HepG2 (cell line): Measurements from ENCODE around the gene ATRX. TPM values are rescaled to one million over a fixed set of nuclear protein-coding genes. Genes with fewer than 3 reads are reported as not detected.

Experiments used
- ATAC-seq: fragments of 200-7000 bp; cut with Tn5 transposase; 3 replicates; pipeline ENCODE4 v1.9.1; 2020; ENCODE audit warnings: mild to moderate bottlenecking, moderate library complexity
- Bru-seq: library from RNA; stranded (reverse); fragments of 400-500 nt; gene quantifications from one replicate; lab custom pipeline; 2021; lab: Mats Ljungman, UMichigan
- BruChase-seq, 2 experiments: library from RNA; stranded (reverse); fragments of 400-500 nt; gene quantifications; one replicate each; lab custom pipeline; 2021; lab: Mats Ljungman, UMichigan
- BruUV-seq: library from RNA; stranded (reverse); fragments of 400-500 nt; replicated peaks from 2 replicates; lab custom pipeline; 2021; lab: Mats Ljungman, UMichigan
- CTCF ChIA-PET: fragments of 300-600 bp; formaldehyde crosslinking; extraction: SDS; loops from one replicate; lab custom pipeline; 2021; ENCODE audit warnings: low total read pairs, inconsistent platforms, low intra/inter-chr PET ratio; lab: Yijun Ruan, JAX
- POLR2A ChIA-PET: fragments of 350-600 bp; sonication (Branson Sonifier 250); formaldehyde crosslinking; loops from one replicate; lab custom pipeline; 2020; ENCODE audit warnings: antibody characterized with exemption, inconsistent platforms; lab: Yijun Ruan, JAX
- DNase-seq: peaks from one replicate; pipeline ENCODE4 v3.0.0-alpha.2; 2015; ENCODE audit warnings: low spot score
- FAIRE-seq: peaks from 3 replicates; lab custom pipeline; 2011; peaks lifted over from hg19 to GRCh38; lab: Jason Lieb, UNC
- H2AFZ ChIP-seq: one replicate; pipeline ENCODE4 v1.6.1; 2011; ENCODE audit warnings: low read length, inconsistent platforms
- H3K27ac ChIP-seq: fragments of 300-600 bp; 3 replicates; pipeline ENCODE4 v1.8.0; 2011; ENCODE audit warnings: mixed run types, mild to moderate bottlenecking, mixed read lengths, low read length, inconsistent platforms; ENCODE audit not compliant: insufficient read depth; ENCODE audit errors: extremely low read length
- H3K27me3 ChIP-seq, 2 experiments: fragments of 200-600 bp in 1 of 2; 2 replicates in 1 of 2; 3 replicates in 1 of 2; pipeline versions ENCODE4 v1.6.0 to v1.8.0; 2011; ENCODE audit warnings: low read length in 2 of 2, mild to moderate bottlenecking in 2 of 2, moderate library complexity in 2 of 2, inconsistent platforms in 1 of 2; ENCODE audit not compliant: insufficient read depth in 2 of 2, control insufficient read depth in 1 of 2
- H3K36me3 ChIP-seq, 2 experiments: fragments of 200-600 bp in 1 of 2; replicated peaks in 1 of 2; 2 replicates in 1 of 2; 3 replicates in 1 of 2; pipeline versions ENCODE4 v1.5.1 to v1.8.0; 2011; ENCODE audit warnings: low read length in 2 of 2, inconsistent platforms in 1 of 2; ENCODE audit not compliant: insufficient read depth in 2 of 2, control insufficient read depth in 1 of 2
- H3K4me1 ChIP-seq: 2 replicates; pipeline ENCODE4 v1.5.1; 2012; ENCODE audit warnings: low read length, inconsistent platforms; ENCODE audit not compliant: insufficient read depth
- H3K4me2 ChIP-seq: 2 replicates; pipeline ENCODE4 v1.6.0; 2011; ENCODE audit warnings: low read depth, low read length, inconsistent platforms
- H3K4me3 ChIP-seq, 3 experiments: fragments of 200-600 bp in 1 of 3; sonication (generic), shearing (Covaris generic) in 1 of 3; replicated peaks in 1 of 3; 2 replicates each; pipeline ENCODE4 v1.5.1; 2011 to 2016; ENCODE audit warnings: low read length in 3 of 3, inconsistent platforms in 2 of 3, low read depth in 2 of 3, mild to moderate bottlenecking in 2 of 3, control low read depth in 1 of 3, mixed read lengths in 1 of 3; ENCODE audit not compliant: insufficient read depth in 1 of 3
- H3K79me2 ChIP-seq: one replicate; pipeline ENCODE4 v1.6.1; 2011; ENCODE audit warnings: low read length, inconsistent platforms; ENCODE audit not compliant: insufficient read depth
- H3K9ac ChIP-seq: 2 replicates; pipeline ENCODE4 v1.6.0; 2011; ENCODE audit warnings: mild to moderate bottlenecking, low read depth, low read length, inconsistent platforms; ENCODE audit not compliant: insufficient read depth
- H3K9me3 ChIP-seq: 2 replicates; pipeline ENCODE4 v1.5.1; 2012; ENCODE audit warnings: mild to moderate bottlenecking, low read length
- H4K20me1 ChIP-seq: 2 replicates; pipeline ENCODE4 v1.6.0; 2011; ENCODE audit warnings: inconsistent platforms, mild to moderate bottlenecking, low read length, moderate library complexity; ENCODE audit not compliant: insufficient read depth
- CREB1 ChIP-seq, 2 experiments: fragments of 450-650 bp in 1 of 2; IDR thresholded peaks; 2 replicates each; pipeline ENCODE4 v1.6.1; 2016 to 2017; ENCODE audit warnings: control low read depth in 1 of 2, mild to moderate bottlenecking in 1 of 2, missing compliant biosample characterization in 1 of 2, missing genetic modification characterization in 1 of 2
- KAT7 ChIP-seq: IDR thresholded peaks from 2 replicates; pipeline ENCODE4 v1.6.1; 2018; ENCODE audit warnings: borderline replicate concordance, missing compliant biosample characterization
- NFRKB ChIP-seq: fragments of 450-650 bp; IDR thresholded peaks from 2 replicates; pipeline ENCODE4 v1.6.1; 2017
- SALL1 ChIP-seq: sonication (generic); formaldehyde crosslinking; IDR thresholded peaks from 2 replicates; pipeline ENCODE4 v1.8.0; 2022; ENCODE audit warnings: mild to moderate bottlenecking, missing genetic modification reagents
- ZFY ChIP-seq: sonication (generic); formaldehyde crosslinking; IDR thresholded peaks from 2 replicates; pipeline ENCODE4 v1.4.0; 2020; ENCODE audit warnings: missing genetic modification reagents
- ZMYM4 ChIP-seq: sonication (generic); formaldehyde crosslinking; IDR thresholded peaks from 2 replicates; pipeline ENCODE4 v1.8.1; 2023; ENCODE audit warnings: mild to moderate bottlenecking, missing genetic modification reagents
- WGBS: methylation state at CpG from one replicate; pipeline ENCODE4 v1.1.6; 2017; ENCODE audit warnings: low lambda C conversion rate; 5-methylcytosine and 5-hydroxymethylcytosine counted together
- in situ Hi-C: cut with HindIII; loops from 2 replicates; pipeline ENCODE4 v1.10.0; 2017; ENCODE audit warnings: low pct_unique_long_range_greater_than_20kb; ENCODE audit not compliant: extremely low pct_ligation_motif_present
- intact Hi-C: fragments of 100-400 bp; cut with micrococcal nuclease; formaldehyde crosslinking; loops from one replicate; pipeline ENCODE4 v1.10.0; 2022; ENCODE audit not compliant: unreplicated experiment
- long read RNA-seq, 2 experiments: library from RNA in 1 of 2; library from polyadenylated mRNA in 1 of 2; stranded (forward) in 1 of 2; unstranded in 1 of 2; transcript quantifications; one replicate each; pipeline ENCODE4 v2.0.0, GENCODE V29; 2019 to 2022
- polyA minus RNA-seq, 3 experiments: library from RNA; depleted of rRNA, polyadenylated mRNA; stranded (reverse); fragments of >200 nt; gene quantifications; 2 replicates each; pipeline ENCODE4 v1.2.3, GENCODE V29; 2011; ENCODE audit warnings: low replicate concordance in 1 of 3
- polyA plus RNA-seq, 8 experiments: library from polyadenylated mRNA; depleted of rRNA in 3 of 8; stranded (reverse) in 7 of 8; unstranded in 1 of 8; fragments of >200 nt; fragmentation: Illumina TruSeq in 4 of 8; extraction: Trizol in 4 of 8; gene quantifications; 2 replicates each; pipeline versions ENCODE4 v1.2.1 to v1.2.3, GENCODE V29; 2011 to 2016; ENCODE audit warnings: low read depth in 4 of 8, missing spikeins in 1 of 8, mixed read lengths in 1 of 8; ENCODE audit not compliant: insufficient read depth in 1 of 8
- total RNA-seq, 5 experiments: library from RNA; depleted of rRNA; stranded (reverse); fragments of >200 nt; fragmentation: Illumina TruSeq; extraction: Trizol; gene quantifications; 2 replicates each; pipeline ENCODE4 v1.2.3, GENCODE V29; 2016; ENCODE audit warnings: low read depth in 1 of 5
- TF ChIP-seq, protein P1 (sequence below): sonication (generic); formaldehyde crosslinking; IDR thresholded peaks from 2 replicates; pipeline ENCODE4 v1.4.0; 2020; ENCODE audit warnings: missing genetic modification reagents, borderline replicate concordance

The ATRX gene, protein sequence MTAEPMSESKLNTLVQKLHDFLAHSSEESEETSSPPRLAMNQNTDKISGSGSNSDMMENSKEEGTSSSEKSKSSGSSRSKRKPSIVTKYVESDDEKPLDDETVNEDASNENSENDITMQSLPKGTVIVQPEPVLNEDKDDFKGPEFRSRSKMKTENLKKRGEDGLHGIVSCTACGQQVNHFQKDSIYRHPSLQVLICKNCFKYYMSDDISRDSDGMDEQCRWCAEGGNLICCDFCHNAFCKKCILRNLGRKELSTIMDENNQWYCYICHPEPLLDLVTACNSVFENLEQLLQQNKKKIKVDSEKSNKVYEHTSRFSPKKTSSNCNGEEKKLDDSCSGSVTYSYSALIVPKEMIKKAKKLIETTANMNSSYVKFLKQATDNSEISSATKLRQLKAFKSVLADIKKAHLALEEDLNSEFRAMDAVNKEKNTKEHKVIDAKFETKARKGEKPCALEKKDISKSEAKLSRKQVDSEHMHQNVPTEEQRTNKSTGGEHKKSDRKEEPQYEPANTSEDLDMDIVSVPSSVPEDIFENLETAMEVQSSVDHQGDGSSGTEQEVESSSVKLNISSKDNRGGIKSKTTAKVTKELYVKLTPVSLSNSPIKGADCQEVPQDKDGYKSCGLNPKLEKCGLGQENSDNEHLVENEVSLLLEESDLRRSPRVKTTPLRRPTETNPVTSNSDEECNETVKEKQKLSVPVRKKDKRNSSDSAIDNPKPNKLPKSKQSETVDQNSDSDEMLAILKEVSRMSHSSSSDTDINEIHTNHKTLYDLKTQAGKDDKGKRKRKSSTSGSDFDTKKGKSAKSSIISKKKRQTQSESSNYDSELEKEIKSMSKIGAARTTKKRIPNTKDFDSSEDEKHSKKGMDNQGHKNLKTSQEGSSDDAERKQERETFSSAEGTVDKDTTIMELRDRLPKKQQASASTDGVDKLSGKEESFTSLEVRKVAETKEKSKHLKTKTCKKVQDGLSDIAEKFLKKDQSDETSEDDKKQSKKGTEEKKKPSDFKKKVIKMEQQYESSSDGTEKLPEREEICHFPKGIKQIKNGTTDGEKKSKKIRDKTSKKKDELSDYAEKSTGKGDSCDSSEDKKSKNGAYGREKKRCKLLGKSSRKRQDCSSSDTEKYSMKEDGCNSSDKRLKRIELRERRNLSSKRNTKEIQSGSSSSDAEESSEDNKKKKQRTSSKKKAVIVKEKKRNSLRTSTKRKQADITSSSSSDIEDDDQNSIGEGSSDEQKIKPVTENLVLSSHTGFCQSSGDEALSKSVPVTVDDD (N-terminal part only)
- total RNA-seq (2016; rRNA removed; fragmentation: Illumina TruSeq; extraction: Trizol) (44.5 and 55.4 TPM in 2 replicates), polyA plus RNA-seq (2011; rRNA removed) (24.6 and 26.1 TPM in 2 replicates), polyA minus RNA-seq (2011; rRNA and poly(A)+ RNA removed; ENCODE audit: low replicate concordance) (17.6 and 63.4 TPM in 2 replicates), Bru-seq, nascent RNA (percentile 82 among the genes with signal in this experiment), BruChase-seq, experiment 1, labeled RNA remaining after a 6-hour chase (percentile 83 among the genes with signal in this experiment), BruChase-seq, experiment 2, labeled RNA remaining after a 2-hour chase (percentile 79 among the genes with signal in this experiment)
- total RNA-seq (2016; cell fraction: cytosol; rRNA removed; fragmentation: Illumina TruSeq; extraction: Trizol; ENCODE audit: low read depth), result 17.8 and 22.4 TPM in 2 replicates
- total RNA-seq (2016; cell fraction: insoluble cytoplasmic fraction; rRNA removed; fragmentation: Illumina TruSeq; extraction: Trizol), result 42.1 and 53.4 TPM in 2 replicates
- 11.1 and 13.3 TPM in 2 replicates for total RNA-seq (2016; cell fraction: membrane; rRNA removed; fragmentation: Illumina TruSeq; extraction: Trizol)
- total RNA-seq (2016; cell fraction: nucleus; rRNA removed; fragmentation: Illumina TruSeq; extraction: Trizol), result 121 and 130 TPM in 2 replicates
- 10.4 and 14.7 TPM in 2 replicates for polyA plus RNA-seq (2011; cell fraction: cytosol; rRNA removed)
- polyA plus RNA-seq (2011; cell fraction: nucleus; rRNA removed), result 45.5 and 54.8 TPM in 2 replicates
- 29.1 and 30.5 TPM in 2 replicates for polyA plus RNA-seq (2012)
- polyA plus RNA-seq (2016; cell fraction: cytosol; fragmentation: Illumina TruSeq; extraction: Trizol; ENCODE audit: low read depth), result 0.52 and 0.85 TPM in 2 replicates
- polyA plus RNA-seq (2016; cell fraction: insoluble cytoplasmic fraction; fragmentation: Illumina TruSeq; extraction: Trizol; ENCODE audit: low read depth), result 20.3 and 23.4 TPM in 2 replicates
- polyA plus RNA-seq (2016; cell fraction: membrane; fragmentation: Illumina TruSeq; extraction: Trizol; ENCODE audit: low read depth), result 1.1 and 1.3 TPM in 2 replicates
- polyA plus RNA-seq (2016; cell fraction: nucleus; fragmentation: Illumina TruSeq; extraction: Trizol; ENCODE audit: insufficient read depth, low read depth), result 46.4 and 57.8 TPM in 2 replicates
- polyA minus RNA-seq (2011; cell fraction: cytosol; rRNA and poly(A)+ RNA removed), result 32.2 and 34.7 TPM in 2 replicates
- 227 and 238 TPM in 2 replicates for polyA minus RNA-seq (2011; cell fraction: nucleus; rRNA and poly(A)+ RNA removed)
- long read RNA-seq, experiment 1, partial matches to known transcripts, result 15 of 29 reads
- long read RNA-seq, experiment 1, other reads (novel, unspliced or antisense), result 14 of 29 reads
- long read RNA-seq, experiment 2, partial matches to known transcripts, result 2 of 15 reads
- long read RNA-seq, experiment 2, other reads (novel, unspliced or antisense), result 13 of 15 reads

DNA sequence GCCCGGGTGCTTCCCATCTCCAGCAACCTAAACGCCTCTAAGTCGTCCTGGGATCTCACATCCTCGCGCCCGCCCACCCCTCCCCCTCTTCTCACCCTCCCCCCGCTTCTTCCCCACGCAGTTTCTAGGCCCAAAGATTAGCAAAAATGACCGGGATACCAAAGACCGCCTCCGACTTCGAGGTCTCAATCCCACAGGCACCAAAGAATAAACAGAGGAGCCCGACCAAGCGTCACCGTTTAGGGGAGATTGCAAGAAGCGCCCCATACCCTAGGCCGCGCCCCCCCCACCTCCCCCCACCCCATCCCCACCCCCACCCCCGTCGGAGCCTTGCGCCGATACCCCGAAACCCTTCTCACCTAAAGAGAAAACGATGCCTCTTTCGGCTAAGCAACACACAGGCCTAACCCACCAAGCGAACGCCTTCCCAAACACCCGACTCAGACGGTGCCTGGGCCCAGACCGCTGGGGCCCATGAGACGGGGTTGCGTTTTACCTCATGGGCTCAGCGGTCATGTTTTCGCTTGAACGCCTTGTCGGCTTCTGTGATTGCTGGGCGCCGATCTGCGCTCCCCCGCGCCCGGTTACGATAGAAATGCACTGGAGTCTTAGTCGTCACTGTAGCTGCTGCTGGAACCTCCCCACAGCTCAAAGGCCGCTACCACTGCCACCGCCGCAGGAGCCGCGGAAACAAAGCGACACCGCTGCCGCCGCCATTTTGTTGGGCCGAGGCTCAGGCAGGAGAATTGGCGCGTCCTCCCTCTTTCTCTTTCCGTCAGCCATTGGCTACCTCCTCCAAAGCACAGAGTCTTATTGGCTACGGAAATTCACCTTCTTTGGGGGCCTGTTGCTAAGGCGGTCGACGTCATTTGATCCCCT, at the start of gene ATRX:
ATRX (minus strand) TSS at position 731 of the 879 bp plus-strand sequence; CDS start at position 516, 215 bp downstream.
- ChIA-PET POLR2A (no interaction called here), CTCF (no interaction called here)
- no peaks in the 10 kb centered on the region; a peak in 1 of 5 replicates for H3K27me3 ChIP-seq
- intact Hi-C loops (loop anchor here (5.0 kb wide), 3 partner anchors 53 to 317 kb away; partner anchors contain the start of genes COX7B, MAGT1 and PGK1), in situ Hi-C loops (no loop called here)
- peaks cover 29% of the 10 kb centered on the region for H4K20me1 ChIP-seq
- peaks cover 52% of the 10 kb centered on the region for H3K79me2 ChIP-seq
- H3K9ac ChIP-seq, result peak within 1 kb of the TSS; percentile 92
- peak within 1 kb of the TSS; percentile 95 for H3K27ac ChIP-seq
- DNase-seq (peak; percentile 82), ATAC-seq (peak; percentile 92), FAIRE-seq (peak; percentile 49)
- peak within 1 kb of the TSS; percentile 72 for H3K4me2 ChIP-seq
- no TSS peak for BruUV-seq
- no peaks in the 10 kb centered on the region for H3K9me3 ChIP-seq
- H3K4me1 ChIP-seq, result 0 out of 2 replicates have a peak, but pooled peaks cover 7% of the 10 kb centered on the region
- peak within 1 kb of the TSS; percentile 86 for H2AFZ ChIP-seq
- WGBS, result 3% methylated on average over 7 of the region's 61 CpGs
- peak within 1 kb of the TSS; percentile 80 to 84 (median 81) for H3K4me3 ChIP-seq
- no peaks in the 10 kb centered on the region for H3K36me3 ChIP-seq
- TF ChIP-seq KAT7 (CRISPR knock-in tag) (no peak), SALL1 (peak; percentile 45; the same call in 1 of the 2 replicates), ZMYM4 (0 out of 2 replicates have a peak, but pooled peaks have one; percentile 37), ZFY (CRISPR knock-in tag) (peak; percentile 79), CREB1 (IDR thresholded peaks at IDR 0.05) (peak; percentile 59), CREB1 (CRISPR knock-in tag; IDR thresholded peaks at IDR 0.05) (peak; percentile 92; the same call in 1 of the 2 replicates), NFRKB (peak; percentile 79; the same call in 1 of the 2 replicates)
- TF ChIP-seq, protein P1, sequence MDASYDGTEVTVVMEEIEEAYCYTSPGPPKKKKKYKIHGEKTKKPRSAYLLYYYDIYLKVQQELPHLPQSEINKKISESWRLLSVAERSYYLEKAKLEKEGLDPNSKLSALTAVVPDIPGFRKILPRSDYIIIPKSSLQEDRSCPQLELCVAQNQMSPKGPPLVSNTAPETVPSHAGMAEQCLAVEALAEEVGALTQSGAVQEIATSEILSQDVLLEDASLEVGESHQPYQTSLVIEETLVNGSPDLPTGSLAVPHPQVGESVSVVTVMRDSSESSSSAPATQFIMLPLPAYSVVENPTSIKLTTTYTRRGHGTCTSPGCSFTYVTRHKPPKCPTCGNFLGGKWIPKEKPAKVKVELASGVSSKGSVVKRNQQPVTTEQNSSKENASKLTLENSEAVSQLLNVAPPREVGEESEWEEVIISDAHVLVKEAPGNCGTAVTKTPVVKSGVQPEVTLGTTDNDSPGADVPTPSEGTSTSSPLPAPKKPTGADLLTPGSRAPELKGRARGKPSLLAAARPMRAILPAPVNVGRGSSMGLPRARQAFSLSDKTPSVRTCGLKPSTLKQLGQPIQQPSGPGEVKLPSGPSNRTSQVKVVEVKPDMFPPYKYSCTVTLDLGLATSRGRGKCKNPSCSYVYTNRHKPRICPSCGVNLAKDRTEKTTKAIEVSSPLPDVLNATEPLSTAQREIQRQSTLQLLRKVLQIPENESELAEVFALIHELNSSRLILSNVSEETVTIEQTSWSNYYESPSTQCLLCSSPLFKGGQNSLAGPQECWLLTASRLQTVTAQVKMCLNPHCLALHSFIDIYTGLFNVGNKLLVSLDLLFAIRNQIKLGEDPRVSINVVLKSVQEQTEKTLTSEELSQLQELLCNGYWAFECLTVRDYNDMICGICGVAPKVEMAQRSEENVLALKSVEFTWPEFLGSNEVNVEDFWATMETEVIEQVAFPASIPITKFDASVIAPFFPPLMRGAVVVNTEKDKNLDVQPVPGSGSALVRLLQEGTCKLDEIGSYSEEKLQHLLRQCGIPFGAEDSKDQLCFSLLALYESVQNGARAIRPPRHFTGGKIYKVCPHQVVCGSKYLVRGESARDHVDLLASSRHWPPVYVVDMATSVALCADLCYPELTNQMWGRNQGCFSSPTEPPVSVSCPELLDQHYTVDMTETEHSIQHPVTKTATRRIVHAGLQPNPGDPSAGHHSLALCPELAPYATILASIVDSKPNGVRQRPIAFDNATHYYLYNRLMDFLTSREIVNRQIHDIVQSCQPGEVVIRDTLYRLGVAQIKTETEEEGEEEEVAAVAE (CRISPR knock-in tag), result 0 out of 2 replicates have a peak, but pooled peaks have one; percentile 50
